ENCODE results near the gene RRAD.

RRAD gene

DNA sequence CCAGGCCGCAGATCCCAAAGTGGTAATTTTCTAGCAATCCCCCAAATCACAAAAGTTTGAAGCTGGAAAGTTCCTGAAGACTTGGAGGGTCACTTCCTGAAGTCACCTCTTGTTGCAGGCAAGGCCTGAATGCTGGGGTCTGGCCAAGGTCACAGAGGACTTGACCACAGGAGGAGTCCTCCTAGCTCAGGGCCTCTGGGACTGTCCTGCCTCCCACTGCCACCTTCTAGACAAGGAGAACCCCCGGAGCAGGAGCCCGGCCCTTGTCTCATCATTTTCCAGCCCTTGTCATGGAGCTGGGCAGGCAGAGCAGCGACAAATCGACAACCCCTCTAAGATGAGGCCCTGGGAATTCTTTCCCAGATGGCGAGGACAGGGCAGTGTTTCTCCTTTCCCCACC, 7.0 kb downstream of the RRAD start:
- Histone ChIP-seq H3K27me3 (ENCODE audit: insufficient read depth, poor library complexity, severe bottlenecking) (peaks cover 8% of the 10 kb centered on the region), H3K27ac (replicated peaks) (no peak overlapping the region), H3K4me3 (replicated peaks; ENCODE audit: insufficient read depth, low read length) (no peak overlapping the region)
- DNase-seq (ENCODE audit: low read depth in 1 of 2, low spot score in 1 of 2), result no peak
- TF ChIP-seq, protein P1, sequence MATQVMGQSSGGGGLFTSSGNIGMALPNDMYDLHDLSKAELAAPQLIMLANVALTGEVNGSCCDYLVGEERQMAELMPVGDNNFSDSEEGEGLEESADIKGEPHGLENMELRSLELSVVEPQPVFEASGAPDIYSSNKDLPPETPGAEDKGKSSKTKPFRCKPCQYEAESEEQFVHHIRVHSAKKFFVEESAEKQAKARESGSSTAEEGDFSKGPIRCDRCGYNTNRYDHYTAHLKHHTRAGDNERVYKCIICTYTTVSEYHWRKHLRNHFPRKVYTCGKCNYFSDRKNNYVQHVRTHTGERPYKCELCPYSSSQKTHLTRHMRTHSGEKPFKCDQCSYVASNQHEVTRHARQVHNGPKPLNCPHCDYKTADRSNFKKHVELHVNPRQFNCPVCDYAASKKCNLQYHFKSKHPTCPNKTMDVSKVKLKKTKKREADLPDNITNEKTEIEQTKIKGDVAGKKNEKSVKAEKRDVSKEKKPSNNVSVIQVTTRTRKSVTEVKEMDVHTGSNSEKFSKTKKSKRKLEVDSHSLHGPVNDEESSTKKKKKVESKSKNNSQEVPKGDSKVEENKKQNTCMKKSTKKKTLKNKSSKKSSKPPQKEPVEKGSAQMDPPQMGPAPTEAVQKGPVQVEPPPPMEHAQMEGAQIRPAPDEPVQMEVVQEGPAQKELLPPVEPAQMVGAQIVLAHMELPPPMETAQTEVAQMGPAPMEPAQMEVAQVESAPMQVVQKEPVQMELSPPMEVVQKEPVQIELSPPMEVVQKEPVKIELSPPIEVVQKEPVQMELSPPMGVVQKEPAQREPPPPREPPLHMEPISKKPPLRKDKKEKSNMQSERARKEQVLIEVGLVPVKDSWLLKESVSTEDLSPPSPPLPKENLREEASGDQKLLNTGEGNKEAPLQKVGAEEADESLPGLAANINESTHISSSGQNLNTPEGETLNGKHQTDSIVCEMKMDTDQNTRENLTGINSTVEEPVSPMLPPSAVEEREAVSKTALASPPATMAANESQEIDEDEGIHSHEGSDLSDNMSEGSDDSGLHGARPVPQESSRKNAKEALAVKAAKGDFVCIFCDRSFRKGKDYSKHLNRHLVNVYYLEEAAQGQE (IDR thresholded peaks at IDR 0.05; ENCODE audit: insufficient replicate concordance, low read depth), result no peak
- TF ChIP-seq POLR2AphosphoS5 (IDR thresholded peaks at IDR 0.05; ENCODE audit: low read depth) (no peak), GABPA (IDR thresholded peaks at IDR 0.05; ENCODE audit: low read depth) (no peak), SPI1 (IDR thresholded peaks at IDR 0.05; ENCODE audit: borderline replicate concordance, low read depth) (no peak)
- TF ChIP-seq, protein P2, sequence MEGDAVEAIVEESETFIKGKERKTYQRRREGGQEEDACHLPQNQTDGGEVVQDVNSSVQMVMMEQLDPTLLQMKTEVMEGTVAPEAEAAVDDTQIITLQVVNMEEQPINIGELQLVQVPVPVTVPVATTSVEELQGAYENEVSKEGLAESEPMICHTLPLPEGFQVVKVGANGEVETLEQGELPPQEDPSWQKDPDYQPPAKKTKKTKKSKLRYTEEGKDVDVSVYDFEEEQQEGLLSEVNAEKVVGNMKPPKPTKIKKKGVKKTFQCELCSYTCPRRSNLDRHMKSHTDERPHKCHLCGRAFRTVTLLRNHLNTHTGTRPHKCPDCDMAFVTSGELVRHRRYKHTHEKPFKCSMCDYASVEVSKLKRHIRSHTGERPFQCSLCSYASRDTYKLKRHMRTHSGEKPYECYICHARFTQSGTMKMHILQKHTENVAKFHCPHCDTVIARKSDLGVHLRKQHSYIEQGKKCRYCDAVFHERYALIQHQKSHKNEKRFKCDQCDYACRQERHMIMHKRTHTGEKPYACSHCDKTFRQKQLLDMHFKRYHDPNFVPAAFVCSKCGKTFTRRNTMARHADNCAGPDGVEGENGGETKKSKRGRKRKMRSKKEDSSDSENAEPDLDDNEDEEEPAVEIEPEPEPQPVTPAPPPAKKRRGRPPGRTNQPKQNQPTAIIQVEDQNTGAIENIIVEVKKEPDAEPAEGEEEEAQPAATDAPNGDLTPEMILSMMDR (IDR thresholded peaks at IDR 0.05; ENCODE audit: insufficient read depth, low read length), result no peak

DNA sequence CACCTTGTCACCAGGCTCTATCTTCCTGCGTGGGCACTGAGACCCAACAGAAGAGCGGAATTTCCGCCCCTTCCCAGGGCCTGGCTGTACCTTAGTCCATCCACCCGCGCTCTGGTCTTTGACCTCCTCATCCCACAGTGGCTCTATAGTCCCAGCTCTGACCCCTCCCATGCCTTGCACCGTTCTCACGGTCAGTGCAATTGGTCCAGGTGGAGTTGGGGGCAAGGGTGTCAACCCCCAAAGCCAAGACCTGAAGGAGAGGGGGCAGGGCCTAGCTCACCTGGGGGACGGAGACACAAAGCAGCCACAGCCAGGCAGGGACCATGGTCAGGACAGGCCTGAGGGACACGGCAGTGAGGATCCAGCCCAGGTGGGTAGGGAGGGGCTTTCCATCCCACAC, 7.6 kb downstream of the RRAD start:
- DNase-seq (ENCODE audit: low read depth in 1 of 2, low spot score in 1 of 2), result no peak
- TF ChIP-seq SPI1 (IDR thresholded peaks at IDR 0.05; ENCODE audit: borderline replicate concordance, low read depth), result no peak
- TF ChIP-seq, protein P2 (IDR thresholded peaks at IDR 0.05; ENCODE audit: insufficient read depth, low read length), result no peak
- TF ChIP-seq POLR2AphosphoS5 (IDR thresholded peaks at IDR 0.05; ENCODE audit: low read depth), result no peak
- TF ChIP-seq, protein P1 (IDR thresholded peaks at IDR 0.05; ENCODE audit: insufficient replicate concordance, low read depth), result no peak
- H3K27me3 ChIP-seq (ENCODE audit: insufficient read depth, poor library complexity, severe bottlenecking), result peaks cover 5% of the 10 kb centered on the region
- H3K27ac ChIP-seq (replicated peaks), result no peak overlapping the region
- H3K4me3 ChIP-seq (replicated peaks; ENCODE audit: insufficient read depth, low read length), result no peak overlapping the region

DNA sequence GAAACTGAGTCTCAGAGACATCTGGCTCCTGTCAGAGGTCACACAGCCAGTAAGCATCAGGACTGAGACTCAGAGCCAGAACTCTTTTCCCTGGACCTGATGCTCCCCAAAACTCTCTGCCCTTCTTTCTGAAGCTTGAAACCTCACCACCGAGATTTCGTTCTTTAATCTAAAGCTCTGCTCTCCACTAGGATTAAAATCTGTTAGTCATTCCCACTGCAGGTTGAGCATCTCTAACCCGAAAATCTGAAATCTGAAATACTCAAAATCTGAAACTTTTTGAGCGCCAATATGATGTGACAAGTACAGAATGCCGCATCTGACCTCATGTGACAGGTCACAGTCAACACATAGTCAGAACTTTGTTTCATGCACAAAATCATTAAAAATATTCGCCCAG, 8.8 kb downstream of the RRAD start:
- no peak overlapping the region for H3K27ac ChIP-seq (replicated peaks)
- DNase-seq (ENCODE audit: low read depth in 1 of 2, low spot score in 1 of 2), result no peak
- no peak overlapping the region for H3K4me3 ChIP-seq (replicated peaks; ENCODE audit: insufficient read depth, low read length)
- no peak for TF ChIP-seq POLR2AphosphoS5 (IDR thresholded peaks at IDR 0.05; ENCODE audit: low read depth)
- peaks cover 5% of the 10 kb centered on the region for H3K27me3 ChIP-seq (ENCODE audit: insufficient read depth, poor library complexity, severe bottlenecking)

DNA sequence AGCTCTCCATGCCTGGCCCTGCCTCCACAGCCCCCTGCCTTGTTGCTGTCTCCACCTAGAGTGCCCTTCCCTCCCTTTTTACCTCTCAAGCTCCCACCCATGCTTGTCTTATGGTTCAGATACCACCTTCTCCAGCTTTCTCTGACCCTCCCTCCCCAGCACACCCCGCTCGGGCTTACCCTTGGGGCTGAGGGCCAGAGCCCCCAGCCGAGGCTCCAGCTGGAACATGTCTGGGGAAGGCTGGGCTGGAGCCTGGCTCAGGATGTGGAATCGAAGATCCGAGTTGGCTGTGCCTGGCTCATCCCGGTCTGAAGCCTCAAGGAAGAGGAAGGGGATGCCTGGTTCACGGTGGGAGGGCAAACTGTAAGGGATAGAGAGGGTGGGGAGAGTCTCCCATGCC, 10.3 kb downstream of the RRAD start:
- TF ChIP-seq POLR2AphosphoS5 (IDR thresholded peaks at IDR 0.05; ENCODE audit: low read depth) (no peak), GABPA (IDR thresholded peaks at IDR 0.05; ENCODE audit: low read depth) (no peak), SPI1 (IDR thresholded peaks at IDR 0.05; ENCODE audit: borderline replicate concordance, low read depth) (no peak)
- TF ChIP-seq, protein P1 (IDR thresholded peaks at IDR 0.05; ENCODE audit: insufficient replicate concordance, low read depth), result no peak
- TF ChIP-seq, protein P2 (IDR thresholded peaks at IDR 0.05; ENCODE audit: insufficient read depth, low read length), result no peak
- Histone ChIP-seq H3K27me3 (ENCODE audit: insufficient read depth, poor library complexity, severe bottlenecking) (no peaks in the 10 kb centered on the region), H3K27ac (replicated peaks) (no peak overlapping the region), H3K4me3 (replicated peaks; ENCODE audit: insufficient read depth, low read length) (no peak overlapping the region)
- DNase-seq (ENCODE audit: low read depth in 1 of 2, low spot score in 1 of 2), result no peak

Data from HL-60 (cell line).